ENCODE data around the gene RPUSD1. TPM values are rescaled to one million over a fixed set of nuclear protein-coding genes. Genes with fewer than 3 reads are reported as not detected.
"Not testable (repeated sequence)": the region's sequence is repeated elsewhere in the genome, so short reads cannot be mapped to it uniquely, and the experiment has no call there.

RPUSD1 gene
- total RNA-seq, 1 experiment from 2014 or later, result 41.1 TPM

DNA sequence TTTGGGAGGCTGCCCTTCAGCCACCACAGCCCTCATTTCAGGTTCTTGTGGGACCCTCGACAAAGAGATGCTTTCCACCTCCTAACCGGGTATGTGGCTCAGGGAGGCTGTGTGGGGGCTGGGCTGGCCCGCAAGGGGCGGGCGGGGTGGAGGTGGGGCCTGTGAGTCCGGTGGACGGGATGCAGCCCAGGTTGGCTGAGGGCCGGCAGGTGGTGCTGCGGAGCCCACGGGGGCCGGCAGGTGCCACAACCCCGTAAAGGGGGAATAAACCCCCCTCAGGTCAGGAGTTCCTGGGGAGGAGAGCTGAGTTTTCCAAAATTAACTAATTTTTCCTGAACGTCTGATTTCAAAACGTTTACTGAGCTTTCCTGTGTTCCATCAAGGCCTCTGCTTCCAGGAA, 42.4 kb downstream of the RPUSD1 start:
- Histone ChIP-seq H3K36me3 (ENCODE audit: insufficient read depth, low read length, poor library complexity, severe bottlenecking) (no peaks in the 10 kb centered on the region), H3K27me3 (replicated peaks; ENCODE audit: insufficient read depth, low read depth, low read length, poor library complexity) (no peaks in the 10 kb centered on the region), H3K9me3 (ENCODE audit: low read depth, low read length, poor library complexity, severe bottlenecking) (no peaks in the 10 kb centered on the region), H3K4me1 (ENCODE audit: insufficient read depth, low read length, poor library complexity, severe bottlenecking) (no peaks in the 10 kb centered on the region), H3K27ac (ENCODE audit: low read depth, low read length, poor library complexity, severe bottlenecking) (no peak overlapping the region), H3K4me3 (ENCODE audit: low read depth, low read length, poor library complexity, severe bottlenecking) (no peak overlapping the region)
- POLR2A ChIA-PET (ENCODE audit: low non-redundant PET), result no interaction called here
- intact Hi-C loops (cut with micrococcal nuclease; ENCODE audit: unreplicated experiment), result no loop called here
- no peak for TF ChIP-seq EZH2 (IDR thresholded peaks at IDR 0.05; ENCODE audit: borderline replicate concordance, low read depth, low read length, poor library complexity, severe bottlenecking)
- TF ChIP-seq, protein P1, sequence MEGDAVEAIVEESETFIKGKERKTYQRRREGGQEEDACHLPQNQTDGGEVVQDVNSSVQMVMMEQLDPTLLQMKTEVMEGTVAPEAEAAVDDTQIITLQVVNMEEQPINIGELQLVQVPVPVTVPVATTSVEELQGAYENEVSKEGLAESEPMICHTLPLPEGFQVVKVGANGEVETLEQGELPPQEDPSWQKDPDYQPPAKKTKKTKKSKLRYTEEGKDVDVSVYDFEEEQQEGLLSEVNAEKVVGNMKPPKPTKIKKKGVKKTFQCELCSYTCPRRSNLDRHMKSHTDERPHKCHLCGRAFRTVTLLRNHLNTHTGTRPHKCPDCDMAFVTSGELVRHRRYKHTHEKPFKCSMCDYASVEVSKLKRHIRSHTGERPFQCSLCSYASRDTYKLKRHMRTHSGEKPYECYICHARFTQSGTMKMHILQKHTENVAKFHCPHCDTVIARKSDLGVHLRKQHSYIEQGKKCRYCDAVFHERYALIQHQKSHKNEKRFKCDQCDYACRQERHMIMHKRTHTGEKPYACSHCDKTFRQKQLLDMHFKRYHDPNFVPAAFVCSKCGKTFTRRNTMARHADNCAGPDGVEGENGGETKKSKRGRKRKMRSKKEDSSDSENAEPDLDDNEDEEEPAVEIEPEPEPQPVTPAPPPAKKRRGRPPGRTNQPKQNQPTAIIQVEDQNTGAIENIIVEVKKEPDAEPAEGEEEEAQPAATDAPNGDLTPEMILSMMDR (conservative IDR thresholded peaks at IDR 0.05; ENCODE audit: low read depth, low read length), result peak; percentile 36; the same call in 1 of the 2 replicates
- DNase-seq (ENCODE audit: low spot score), result no peak
- CTCF ChIA-PET, result interaction anchor here (0.6 to 0.7 kb wide), 2 partner anchors 29 to 312 kb away, joined by 3 to 5 read pairs; no protein-coding TSS in a partner anchor
- BruUV-seq (replicated peaks), result no TSS peak

DNA sequence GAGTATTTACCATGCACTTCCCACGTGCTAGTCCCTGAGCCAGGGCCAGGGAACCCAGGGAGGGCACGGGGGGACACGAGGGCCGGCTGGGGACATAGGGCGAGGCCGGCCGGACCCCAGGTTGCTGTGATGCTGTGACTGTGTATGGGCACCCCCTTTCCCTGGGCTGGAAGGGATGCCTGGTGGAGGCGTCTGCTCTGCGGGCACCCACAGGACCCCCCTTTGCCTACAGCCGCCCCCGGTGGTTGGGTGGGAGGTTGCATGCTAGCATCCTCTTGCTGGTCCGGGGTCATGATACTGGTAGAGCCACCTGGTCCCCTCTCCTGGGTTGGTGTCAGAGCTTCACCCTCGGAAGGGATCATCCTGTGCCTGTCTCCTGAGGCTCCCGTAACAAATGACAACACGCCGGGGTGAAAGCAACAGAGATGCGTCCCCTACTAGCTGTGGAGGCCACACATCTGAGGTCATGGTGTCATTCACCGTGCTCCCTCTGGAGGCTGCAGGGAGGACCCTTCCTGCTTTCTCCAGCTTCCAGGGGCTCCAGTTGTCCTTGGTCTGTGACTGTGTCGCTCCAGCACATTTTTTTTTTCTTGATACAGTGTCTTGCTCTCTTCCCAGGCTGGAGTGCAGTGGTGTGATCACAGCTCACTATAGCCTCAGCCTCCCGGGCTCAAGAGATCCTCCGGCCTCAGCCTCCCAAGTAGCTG, 44.2 kb downstream of the RPUSD1 start:
- Histone ChIP-seq H3K36me3 (ENCODE audit: insufficient read depth, low read length, poor library complexity, severe bottlenecking) (no peaks in the 10 kb centered on the region), H3K27me3 (replicated peaks; ENCODE audit: insufficient read depth, low read depth, low read length, poor library complexity) (no peaks in the 10 kb centered on the region), H3K4me1 (ENCODE audit: insufficient read depth, low read length, poor library complexity, severe bottlenecking) (peaks cover 5% of the 10 kb centered on the region), H3K9me3 (ENCODE audit: low read depth, low read length, poor library complexity, severe bottlenecking) (no peaks in the 10 kb centered on the region), H3K4me3 (ENCODE audit: low read depth, low read length, poor library complexity, severe bottlenecking) (no peak overlapping the region), H3K27ac (ENCODE audit: low read depth, low read length, poor library complexity, severe bottlenecking) (no peak overlapping the region)
- TF ChIP-seq EZH2 (IDR thresholded peaks at IDR 0.05; ENCODE audit: borderline replicate concordance, low read depth, low read length, poor library complexity, severe bottlenecking), result no peak
- TF ChIP-seq, protein P1 (conservative IDR thresholded peaks at IDR 0.05; ENCODE audit: low read depth, low read length), result no peak
- DNase-seq (ENCODE audit: low spot score), result no peak
- POLR2A ChIA-PET (ENCODE audit: low non-redundant PET), result no interaction called here
- intact Hi-C loops (cut with micrococcal nuclease; ENCODE audit: unreplicated experiment), result no loop called here
- CTCF ChIA-PET, result interaction anchor here (1.1 kb wide), 1 partner anchor 31 kb away, joined by 3 read pairs; no protein-coding TSS in a partner anchor
- BruUV-seq (replicated peaks), result no TSS peak

DNA sequence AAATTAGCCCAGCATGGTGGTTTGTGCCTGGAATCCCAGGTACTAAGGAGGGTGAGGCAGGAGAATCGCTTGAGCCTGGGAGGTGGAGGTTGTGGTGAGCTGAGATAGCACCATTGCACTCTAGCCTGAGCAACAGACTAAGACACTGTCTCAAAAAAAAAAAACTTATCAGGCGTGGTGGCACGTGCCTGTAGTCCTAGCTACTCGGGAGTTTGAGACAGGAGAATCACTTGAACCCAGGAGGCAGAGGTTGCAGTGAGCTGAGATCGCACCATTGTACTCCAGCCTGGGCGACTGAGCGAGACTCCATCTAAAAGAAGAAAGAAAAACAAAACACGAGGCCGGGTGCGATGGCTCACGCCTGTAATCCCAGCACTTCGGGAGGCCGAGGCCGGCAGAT, 45.3 kb downstream of the RPUSD1 start:
- intact Hi-C loops (cut with micrococcal nuclease; ENCODE audit: unreplicated experiment); H3K27ac ChIP-seq (ENCODE audit: low read depth, low read length, poor library complexity, severe bottlenecking); H3K27me3 ChIP-seq (replicated peaks; ENCODE audit: insufficient read depth, low read depth, low read length, poor library complexity); CTCF ChIA-PET; H3K4me1 ChIP-seq (ENCODE audit: insufficient read depth, low read length, poor library complexity, severe bottlenecking); H3K36me3 ChIP-seq (ENCODE audit: insufficient read depth, low read length, poor library complexity, severe bottlenecking); H3K4me3 ChIP-seq (ENCODE audit: low read depth, low read length, poor library complexity, severe bottlenecking); BruUV-seq (replicated peaks); POLR2A ChIA-PET (ENCODE audit: low non-redundant PET); H3K9me3 ChIP-seq (ENCODE audit: low read depth, low read length, poor library complexity, severe bottlenecking); DNase-seq (ENCODE audit: low spot score): not testable (repeated sequence)

All from A673 (cell line).